ENCODE results near the gene SPN. TPM values are rescaled to one million over a fixed set of nuclear protein-coding genes. Genes with fewer than 3 reads are reported as not detected.
"Not testable (repeated sequence)": the region's sequence is repeated elsewhere in the genome, so short reads cannot be mapped to it uniquely, and the experiment has no call there.

Gene SPN
- total RNA-seq, 1 donor from 2014 or later, result not detected

DNA sequence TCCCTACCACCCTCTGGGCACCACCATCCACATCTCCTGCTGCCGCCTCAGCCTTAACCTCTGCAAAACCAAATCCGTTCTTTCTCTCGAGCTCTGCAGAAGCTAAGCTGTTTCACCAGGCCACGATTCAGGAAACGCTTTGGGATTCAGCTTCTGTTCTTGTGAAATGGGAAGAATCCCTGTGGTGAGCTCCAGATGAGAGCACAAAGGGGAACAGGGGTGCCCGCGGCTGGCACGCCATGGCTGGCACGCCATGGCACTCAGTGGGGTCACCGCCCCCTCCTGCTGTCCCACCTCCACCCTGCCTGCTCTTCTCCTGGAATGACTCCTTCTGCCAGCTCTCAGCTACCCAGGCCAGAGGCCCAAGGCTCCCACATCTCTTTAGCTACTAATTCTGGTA lies 21.6 kb downstream of the SPN start:
- no peak overlapping the region for H3K27ac Mint-ChIP-seq (ENCODE audit: unreplicated experiment)
- TF ChIP-seq, protein P1, sequence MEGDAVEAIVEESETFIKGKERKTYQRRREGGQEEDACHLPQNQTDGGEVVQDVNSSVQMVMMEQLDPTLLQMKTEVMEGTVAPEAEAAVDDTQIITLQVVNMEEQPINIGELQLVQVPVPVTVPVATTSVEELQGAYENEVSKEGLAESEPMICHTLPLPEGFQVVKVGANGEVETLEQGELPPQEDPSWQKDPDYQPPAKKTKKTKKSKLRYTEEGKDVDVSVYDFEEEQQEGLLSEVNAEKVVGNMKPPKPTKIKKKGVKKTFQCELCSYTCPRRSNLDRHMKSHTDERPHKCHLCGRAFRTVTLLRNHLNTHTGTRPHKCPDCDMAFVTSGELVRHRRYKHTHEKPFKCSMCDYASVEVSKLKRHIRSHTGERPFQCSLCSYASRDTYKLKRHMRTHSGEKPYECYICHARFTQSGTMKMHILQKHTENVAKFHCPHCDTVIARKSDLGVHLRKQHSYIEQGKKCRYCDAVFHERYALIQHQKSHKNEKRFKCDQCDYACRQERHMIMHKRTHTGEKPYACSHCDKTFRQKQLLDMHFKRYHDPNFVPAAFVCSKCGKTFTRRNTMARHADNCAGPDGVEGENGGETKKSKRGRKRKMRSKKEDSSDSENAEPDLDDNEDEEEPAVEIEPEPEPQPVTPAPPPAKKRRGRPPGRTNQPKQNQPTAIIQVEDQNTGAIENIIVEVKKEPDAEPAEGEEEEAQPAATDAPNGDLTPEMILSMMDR (IDR thresholded peaks at IDR 0.05), result no peak
- H3K4me1 Mint-ChIP-seq (ENCODE audit: unreplicated experiment), result peaks cover 5% of the 10 kb centered on the region
- H3K36me3 Mint-ChIP-seq (ENCODE audit: unreplicated experiment), result no peaks in the 10 kb centered on the region
- no peaks in the 10 kb centered on the region for H3K9me3 Mint-ChIP-seq (ENCODE audit: unreplicated experiment)
- no peak for DNase-seq (ENCODE audit: extremely low spot score, unreplicated experiment)
- no peaks in the 10 kb centered on the region for H3K27me3 Mint-ChIP-seq (ENCODE audit: unreplicated experiment)
- no peak overlapping the region for H3K4me3 Mint-ChIP-seq (ENCODE audit: unreplicated experiment)

DNA sequence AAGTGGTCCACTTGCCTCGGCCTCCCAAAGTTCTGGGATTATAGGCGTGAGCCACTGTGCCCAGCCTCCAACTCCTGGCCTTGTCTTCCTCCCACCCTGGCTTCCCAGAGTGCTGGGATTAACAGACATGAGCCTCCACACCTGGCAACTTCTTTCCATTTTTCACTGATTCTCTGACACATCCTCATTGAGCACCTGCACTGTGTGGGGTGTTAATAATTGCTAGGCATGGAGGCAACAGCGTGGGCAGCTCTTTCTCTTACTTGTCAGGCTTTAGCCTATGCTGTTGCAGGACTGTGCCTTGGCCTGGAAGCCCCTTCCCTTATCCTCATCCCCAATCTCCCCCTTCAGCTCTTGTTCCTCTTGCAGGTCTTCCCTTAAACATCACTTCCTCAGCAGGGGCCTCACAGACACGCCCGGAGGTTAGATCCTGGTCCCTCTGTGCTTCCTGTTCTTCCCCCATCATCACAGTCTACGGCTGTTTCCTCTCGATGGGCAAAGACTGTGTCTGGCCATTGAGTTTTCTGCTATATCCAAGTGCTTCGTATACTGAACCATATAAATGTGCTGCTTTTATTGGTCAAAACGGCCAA lies 23.8 kb downstream of the SPN start:
- Mint-ChIP-seq H3K4me3 (ENCODE audit: unreplicated experiment) (no peak overlapping the region), H3K36me3 (ENCODE audit: unreplicated experiment) (no peaks in the 10 kb centered on the region), H3K9me3 (ENCODE audit: unreplicated experiment) (no peaks in the 10 kb centered on the region), H3K4me1 (ENCODE audit: unreplicated experiment) (peaks cover 4% of the 10 kb centered on the region), H3K27ac (ENCODE audit: unreplicated experiment) (no peak overlapping the region), H3K27me3 (ENCODE audit: unreplicated experiment) (no peaks in the 10 kb centered on the region)
- DNase-seq (ENCODE audit: extremely low spot score, unreplicated experiment), result no peak
- TF ChIP-seq, protein P1 (IDR thresholded peaks at IDR 0.05), result no peak

DNA sequence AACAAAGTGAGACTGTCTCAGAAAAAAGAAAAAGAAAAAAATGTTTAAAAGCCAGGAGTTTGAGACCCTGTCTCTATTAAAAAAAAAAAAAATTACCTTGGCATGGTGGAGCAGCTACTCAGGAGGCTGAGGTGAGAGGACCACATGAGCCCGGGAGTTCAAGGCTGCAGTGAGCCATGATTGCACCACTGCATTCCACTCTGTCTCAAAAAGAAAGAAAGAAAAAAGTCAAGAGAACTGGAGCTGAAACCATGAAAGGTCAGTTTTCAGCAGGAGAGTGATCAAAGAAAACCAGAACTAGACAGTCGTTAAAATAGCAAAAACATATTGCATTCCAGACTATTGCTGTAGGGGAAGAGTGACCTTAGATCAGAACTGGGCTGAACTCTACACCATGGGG lies 24.7 kb downstream of the SPN start:
- no peak overlapping the region for H3K27ac Mint-ChIP-seq (ENCODE audit: unreplicated experiment)
- no peaks in the 10 kb centered on the region for H3K36me3 Mint-ChIP-seq (ENCODE audit: unreplicated experiment)

DNA sequence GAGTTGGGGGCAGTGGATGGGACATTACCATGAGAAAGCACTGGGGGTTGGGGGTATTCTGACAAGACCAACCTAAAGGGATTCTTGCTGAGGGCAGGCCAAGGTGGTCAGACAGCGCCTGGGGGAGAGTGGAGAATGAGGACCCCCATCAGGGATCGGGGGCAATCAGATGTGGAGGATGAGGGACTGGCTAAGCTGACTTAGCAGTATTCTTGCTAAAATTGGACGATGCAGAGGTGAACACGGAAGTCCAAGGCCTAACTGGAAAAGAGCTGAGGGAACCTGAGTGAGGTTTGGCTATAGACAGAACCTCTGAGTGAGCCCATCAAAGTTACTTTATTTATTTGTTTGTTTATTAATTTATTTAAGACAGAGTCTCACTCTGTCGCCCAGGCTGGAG lies 25.1 kb downstream of the SPN start:
- no peaks in the 10 kb centered on the region for H3K27me3 Mint-ChIP-seq (ENCODE audit: unreplicated experiment)
- no peak for DNase-seq (ENCODE audit: extremely low spot score, unreplicated experiment)
- H3K36me3 Mint-ChIP-seq (ENCODE audit: unreplicated experiment), result no peaks in the 10 kb centered on the region
- H3K27ac Mint-ChIP-seq (ENCODE audit: unreplicated experiment), result no peak overlapping the region
- no peaks in the 10 kb centered on the region for H3K9me3 Mint-ChIP-seq (ENCODE audit: unreplicated experiment)
- TF ChIP-seq, protein P1 (IDR thresholded peaks at IDR 0.05), result no peak
- no peak overlapping the region for H3K4me3 Mint-ChIP-seq (ENCODE audit: unreplicated experiment)
- H3K4me1 Mint-ChIP-seq (ENCODE audit: unreplicated experiment), result peaks cover 4% of the 10 kb centered on the region

More for the DNA sequence above, 24.7 kb downstream of the SPN start:
- H3K4me3 Mint-ChIP-seq (ENCODE audit: unreplicated experiment), result no peak overlapping the region
- no peaks in the 10 kb centered on the region for H3K27me3 Mint-ChIP-seq (ENCODE audit: unreplicated experiment)
- TF ChIP-seq, protein P1 (IDR thresholded peaks at IDR 0.05), result no peak
- H3K4me1 Mint-ChIP-seq (ENCODE audit: unreplicated experiment), result peaks cover 4% of the 10 kb centered on the region
- no peaks in the 10 kb centered on the region for H3K9me3 Mint-ChIP-seq (ENCODE audit: unreplicated experiment)
- no peak for DNase-seq (ENCODE audit: extremely low spot score, unreplicated experiment)

DNA sequence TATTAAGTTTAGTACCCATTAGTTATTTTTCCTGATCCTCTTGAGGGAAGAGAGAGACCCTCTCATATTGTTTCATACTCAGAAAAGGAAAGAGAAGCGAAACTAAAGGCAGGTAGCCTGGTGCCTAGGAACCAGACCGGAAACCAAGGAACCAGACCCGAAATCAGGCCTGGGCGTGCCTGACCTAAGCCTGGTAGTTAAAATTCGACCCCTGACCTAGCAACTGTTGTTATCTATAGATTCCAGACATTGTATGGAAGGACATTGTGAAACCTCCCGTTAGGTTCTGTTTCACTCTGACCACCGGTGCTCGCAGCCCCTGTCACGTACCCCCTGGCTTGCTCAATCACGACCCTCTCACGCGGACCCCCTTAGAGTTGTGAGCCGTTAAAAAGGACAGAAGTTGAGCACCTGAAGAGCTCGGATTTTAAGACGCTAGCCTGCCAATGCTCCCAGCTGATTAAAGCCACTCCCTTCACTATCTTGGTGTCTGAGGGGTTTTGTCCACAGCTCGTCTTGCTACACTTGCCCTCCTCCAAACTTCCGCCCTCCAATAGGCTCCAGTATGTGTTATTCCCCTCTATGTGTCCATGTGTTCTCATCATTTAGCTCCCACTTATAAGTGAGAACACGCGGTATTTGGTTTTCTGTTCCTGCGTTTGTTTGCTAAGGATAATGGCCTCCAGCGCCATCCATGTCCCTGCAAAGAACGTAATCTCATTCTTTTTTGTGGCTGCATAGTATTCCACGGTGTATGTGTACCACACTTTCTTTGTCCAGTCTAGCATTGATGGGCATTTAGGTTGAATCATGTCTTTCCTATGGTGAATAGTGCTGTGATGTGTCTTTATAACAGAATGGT lies 26.7 kb downstream of the SPN start:
- not testable (repeated sequence) for H3K4me3 Mint-ChIP-seq (ENCODE audit: unreplicated experiment); H3K9me3 Mint-ChIP-seq (ENCODE audit: unreplicated experiment); DNase-seq (ENCODE audit: extremely low spot score, unreplicated experiment); H3K4me1 Mint-ChIP-seq (ENCODE audit: unreplicated experiment); H3K27me3 Mint-ChIP-seq (ENCODE audit: unreplicated experiment); H3K27ac Mint-ChIP-seq (ENCODE audit: unreplicated experiment); H3K36me3 Mint-ChIP-seq (ENCODE audit: unreplicated experiment)

DNA sequence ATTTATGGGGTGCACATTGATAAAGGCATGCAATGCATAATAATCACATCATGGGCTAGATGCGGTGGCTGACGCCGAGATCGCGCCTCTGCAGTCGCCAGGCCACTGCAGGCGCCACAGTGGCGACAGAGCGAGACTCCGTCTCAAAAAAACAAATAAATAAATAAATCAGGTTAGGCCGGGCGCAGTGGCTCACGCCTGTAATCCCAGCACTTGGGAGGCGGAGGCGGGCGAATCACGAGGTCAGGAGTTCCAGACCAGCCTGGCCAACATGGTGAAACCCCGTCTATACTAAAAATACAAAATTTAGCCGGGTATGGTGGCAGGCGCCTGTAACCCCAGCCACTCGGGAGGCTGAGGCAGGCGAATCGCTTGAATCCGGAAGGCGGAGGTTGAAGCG lies 29.6 kb downstream of the SPN start:
- not testable (repeated sequence) for H3K36me3 Mint-ChIP-seq (ENCODE audit: unreplicated experiment); H3K4me1 Mint-ChIP-seq (ENCODE audit: unreplicated experiment); H3K9me3 Mint-ChIP-seq (ENCODE audit: unreplicated experiment); H3K4me3 Mint-ChIP-seq (ENCODE audit: unreplicated experiment); DNase-seq (ENCODE audit: extremely low spot score, unreplicated experiment); H3K27me3 Mint-ChIP-seq (ENCODE audit: unreplicated experiment); H3K27ac Mint-ChIP-seq (ENCODE audit: unreplicated experiment)
